HG03457 (cell line): Measurements from ENCODE around the gene NCDN.
"Not testable (repeated sequence)": the region's sequence is repeated elsewhere in the genome, so short reads cannot be mapped to it uniquely, and the experiment has no call there.

Source experiments
- ATAC-seq: cut with Tn5 transposase; IDR thresholded peaks from one replicate; pipeline ENCODE4 v1.9.1; 2021; ENCODE audit warnings: moderate number of reproducible peaks; ENCODE audit not compliant: unreplicated experiment

Gene NCDN

DNA sequence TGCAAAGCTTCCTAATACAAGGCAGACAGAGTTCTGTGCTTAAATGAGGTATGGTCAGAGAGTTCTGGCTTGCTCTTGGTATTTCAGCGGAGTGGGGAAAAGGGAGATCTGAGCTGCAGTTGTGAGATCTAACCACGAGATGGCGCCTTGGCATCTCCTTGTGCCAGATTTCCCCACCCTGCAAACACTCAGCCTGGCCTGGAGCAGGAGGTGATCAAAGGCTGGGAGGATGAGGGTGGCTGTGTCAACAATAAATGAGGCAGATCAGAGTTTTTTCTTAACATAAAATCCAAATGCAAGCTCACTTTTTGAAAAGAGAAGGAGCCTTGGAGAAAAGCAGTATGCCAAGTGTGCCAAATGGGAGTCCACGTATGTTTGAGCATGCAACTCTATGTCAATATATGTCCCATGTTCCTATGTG, 11.4 kb downstream of the NCDN start:
- no peak for ATAC-seq

- no peak for ATAC-seq
These were observed 12.3 kb downstream of the NCDN start for GRCh38 chr1:35569936-35570335.

DNA sequence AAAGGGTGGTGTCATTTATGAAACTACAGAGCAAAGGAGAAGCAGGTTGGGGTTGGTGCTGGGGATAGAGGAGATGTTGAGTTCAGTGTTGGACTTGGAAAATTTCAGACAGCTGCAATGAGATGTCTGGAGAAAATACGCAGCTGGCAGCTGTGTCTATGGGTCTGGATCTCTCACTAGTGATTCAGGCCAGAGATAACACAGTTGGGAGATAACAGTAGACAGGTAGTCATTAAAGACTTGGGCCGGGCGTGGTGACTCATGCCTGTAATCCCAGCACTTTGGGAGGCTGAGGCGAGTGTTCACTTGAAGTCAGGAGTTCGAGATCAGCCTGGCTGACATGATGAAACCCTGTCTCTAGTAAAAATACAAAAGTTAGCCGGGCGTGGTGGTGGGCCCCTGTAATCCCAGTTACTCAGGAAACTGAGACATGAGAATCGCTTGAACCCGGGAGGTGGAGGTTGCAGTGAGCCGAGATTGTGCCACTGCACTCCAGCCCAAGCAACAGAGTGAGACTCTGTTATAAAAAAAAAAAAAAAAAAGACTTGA, 13.1 kb downstream of the NCDN start:
- ATAC-seq, result no peak

DNA sequence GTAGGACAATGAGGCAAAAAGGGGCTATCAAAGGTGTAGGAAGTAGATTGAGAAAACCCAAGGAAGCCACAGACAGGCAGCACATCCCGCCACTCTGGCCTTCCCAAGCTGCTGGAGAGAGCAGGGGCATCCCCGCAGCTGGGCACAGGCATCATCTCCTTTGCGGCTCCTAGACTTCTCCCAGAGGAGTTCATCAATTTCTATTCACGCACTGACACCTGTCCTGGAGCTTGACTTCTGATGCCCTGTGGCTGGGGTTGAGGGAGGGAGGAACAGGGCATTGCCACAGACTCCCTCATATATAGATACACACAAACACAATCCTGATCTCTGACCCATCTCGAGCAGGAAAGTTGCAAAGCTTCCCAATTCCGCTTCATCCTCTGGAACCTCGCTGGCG, 13.7 kb downstream of the NCDN start:
- no peak for ATAC-seq

DNA sequence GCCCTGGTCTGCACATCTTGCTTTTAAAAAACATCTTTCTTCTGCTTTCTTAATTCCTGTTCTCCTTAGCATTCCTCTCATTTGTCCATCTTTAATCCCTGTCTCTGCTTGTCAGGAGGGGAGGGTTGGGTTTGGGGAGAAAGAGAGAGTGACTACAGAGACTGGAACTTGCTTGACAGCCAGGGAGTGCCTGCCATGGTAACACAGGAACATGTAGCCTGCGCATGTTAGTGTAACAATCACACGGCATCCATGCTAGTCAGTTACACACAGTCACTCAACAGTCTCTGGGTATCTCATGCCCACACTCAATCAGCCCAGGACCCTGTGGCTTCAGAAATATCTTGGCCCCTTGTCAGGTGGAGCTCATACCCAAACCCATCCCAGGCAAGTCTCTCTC, 14.7 kb downstream of the NCDN start:
- ATAC-seq, result no peak

- ATAC-seq, result no peak
These were observed 15.9 kb downstream of the NCDN start, which contains the start of gene TFAP2E for GRCh38 chr1:35573198-35574124. TFAP2E (plus strand) TSS chr1:35573314; CDS start chr1:35573578, 264 bp downstream.

GRCh38 chr1:35574125-35574654, 16.6 kb downstream of the NCDN start:
- ATAC-seq, result no peak

DNA sequence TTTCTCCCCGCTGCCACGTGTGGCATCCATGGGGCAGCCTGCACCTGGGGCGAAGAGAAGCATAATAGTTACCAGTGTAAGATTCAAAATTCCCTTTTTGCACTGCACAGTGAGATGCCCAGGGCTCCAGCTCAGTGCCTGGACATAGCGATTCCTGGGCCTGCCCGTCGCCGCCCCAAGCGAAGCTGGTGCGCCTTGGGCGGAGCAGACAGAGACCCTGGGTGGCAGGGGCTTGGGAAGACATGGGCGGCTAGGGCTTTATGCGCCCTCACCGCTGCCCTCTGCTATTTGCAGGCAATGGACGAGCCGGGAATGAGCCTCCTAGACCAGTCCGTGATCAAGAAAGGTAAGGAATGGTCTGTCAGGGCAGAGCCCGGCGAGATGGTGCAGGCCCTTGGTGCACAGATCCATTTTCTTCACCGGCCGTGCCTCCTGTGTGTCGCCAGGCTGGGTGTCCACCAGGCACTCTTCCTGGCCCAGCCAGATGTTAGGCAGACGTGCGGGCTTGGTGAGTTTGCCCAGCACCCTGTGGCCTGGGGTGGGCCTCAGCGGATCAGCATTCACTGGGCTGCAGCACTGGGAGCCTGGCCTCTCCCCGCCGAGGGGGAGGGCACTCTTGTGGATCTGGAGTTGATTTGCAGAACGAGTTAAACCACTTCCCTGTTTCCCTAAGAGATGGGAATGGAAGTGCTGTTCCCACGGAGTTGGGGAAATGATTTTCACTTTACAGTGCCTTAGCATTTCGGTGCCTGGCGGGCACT, 17.2 kb downstream of the NCDN start:
- no peak for ATAC-seq

DNA sequence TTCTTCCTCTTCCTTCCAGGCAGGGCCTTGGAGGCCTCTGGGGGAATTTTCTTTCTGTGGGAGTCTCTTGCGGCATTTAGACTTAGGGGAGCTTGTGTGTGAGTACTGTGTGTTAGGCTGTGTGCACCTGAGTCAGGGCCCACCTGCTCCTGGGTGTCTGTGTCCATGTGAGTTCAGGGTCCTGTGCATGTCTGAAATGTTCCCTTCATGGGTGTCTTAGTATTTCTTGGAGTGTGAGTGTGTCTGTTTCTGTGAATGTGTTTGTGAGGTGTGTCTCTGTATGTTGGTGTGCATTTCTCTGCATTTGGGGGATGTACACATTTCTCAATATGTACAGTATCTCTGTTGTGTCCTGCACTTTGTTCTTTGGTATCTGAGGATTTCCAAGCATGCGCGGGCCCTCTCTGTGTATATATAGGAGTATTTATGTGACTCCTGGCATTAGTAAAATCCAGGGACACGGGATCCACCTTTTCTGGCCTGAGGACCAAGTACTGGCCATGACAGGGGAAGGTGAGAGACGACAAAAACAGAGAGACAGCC, 17.9 kb downstream of the NCDN start:
- ATAC-seq, result no peak

- ATAC-seq, result no peak
These were observed 18.6 kb downstream of the NCDN start for GRCh38 chr1:35576061-35576765.

- not testable (repeated sequence) for ATAC-seq
These were observed 19.1 kb downstream of the NCDN start for GRCh38 chr1:35576766-35577070.

DNA sequence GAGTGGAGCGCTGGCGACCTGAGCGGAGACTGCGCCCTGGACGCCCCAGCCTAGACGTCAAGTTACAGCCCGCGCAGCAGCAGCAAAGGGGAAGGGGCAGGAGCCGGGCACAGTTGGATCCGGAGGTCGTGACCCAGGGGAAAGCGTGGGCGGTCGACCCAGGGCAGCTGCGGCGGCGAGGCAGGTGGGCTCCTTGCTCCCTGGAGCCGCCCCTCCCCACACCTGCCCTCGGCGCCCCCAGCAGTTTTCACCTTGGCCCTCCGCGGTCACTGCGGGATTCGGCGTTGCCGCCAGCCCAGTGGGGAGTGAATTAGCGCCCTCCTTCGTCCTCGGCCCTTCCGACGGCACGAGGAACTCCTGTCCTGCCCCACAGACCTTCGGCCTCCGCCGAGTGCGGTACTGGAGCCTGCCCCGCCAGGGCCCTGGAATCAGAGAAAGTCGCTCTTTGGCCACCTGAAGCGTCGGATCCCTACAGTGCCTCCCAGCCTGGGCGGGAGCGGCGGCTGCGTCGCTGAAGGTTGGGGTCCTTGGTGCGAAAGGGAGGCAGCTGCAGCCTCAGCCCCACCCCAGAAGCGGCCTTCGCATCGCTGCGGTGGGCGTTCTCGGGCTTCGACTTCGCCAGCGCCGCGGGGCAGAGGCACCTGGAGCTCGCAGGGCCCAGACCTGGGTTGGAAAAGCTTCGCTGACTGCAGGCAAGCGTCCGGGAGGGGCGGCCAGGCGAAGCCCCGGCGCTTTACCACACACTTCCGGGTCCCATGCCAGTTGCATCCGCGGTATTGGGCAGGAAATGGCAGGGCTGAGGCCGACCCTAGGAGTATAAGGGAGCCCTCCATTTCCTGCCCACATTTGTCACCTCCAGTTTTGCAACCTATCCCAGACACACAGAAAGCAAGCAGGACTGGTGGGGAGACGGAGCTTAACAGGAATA, 19.7 kb downstream of the NCDN start:
- ATAC-seq, result no peak

GRCh38 chr1:35580949-35581388, 23.4 kb downstream of the NCDN start:
- no peak for ATAC-seq

GRCh38 chr1:35581621-35582020, 24.0 kb downstream of the NCDN start:
- not testable (repeated sequence) for ATAC-seq

DNA sequence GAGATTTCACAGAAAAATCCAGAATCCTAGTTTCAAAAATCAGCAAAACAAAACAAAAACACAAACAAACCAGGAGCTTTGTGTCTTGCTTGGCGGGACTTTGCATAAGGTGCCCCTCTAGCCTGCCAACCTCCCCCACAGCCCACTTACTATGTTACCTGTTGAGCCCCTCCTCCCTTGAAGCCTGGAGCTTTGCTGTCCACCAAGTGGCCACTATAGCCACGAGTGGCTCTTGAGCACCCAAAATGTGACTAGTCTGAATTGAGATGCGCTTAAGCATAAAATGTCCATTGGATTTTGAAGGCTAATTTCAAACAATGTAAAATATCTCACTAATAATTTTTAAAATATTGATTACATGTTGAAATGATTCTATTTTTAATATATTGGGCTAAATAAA, 27.7 kb downstream of the NCDN start:
- ATAC-seq, result no peak

DNA sequence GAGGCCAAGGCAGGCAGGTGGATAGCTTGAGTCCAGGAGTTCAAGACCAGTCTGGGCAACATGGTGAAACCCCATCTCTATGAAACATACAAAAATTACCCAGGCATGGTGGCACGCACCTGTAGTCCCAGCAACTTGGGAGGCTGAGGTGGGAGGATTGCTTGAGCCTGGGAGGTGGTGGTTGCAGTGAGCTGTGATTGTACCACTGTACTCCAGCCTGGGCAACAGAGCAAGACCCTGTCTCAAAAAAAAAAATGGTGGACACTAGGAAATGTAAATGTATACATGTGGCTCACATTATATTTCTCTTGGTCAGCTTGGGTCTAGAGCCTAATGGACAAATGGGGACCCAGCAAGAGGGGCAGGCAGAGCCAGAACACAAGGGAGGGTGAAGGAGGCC, 28.2 kb downstream of the NCDN start:
- not testable (repeated sequence) for ATAC-seq

DNA sequence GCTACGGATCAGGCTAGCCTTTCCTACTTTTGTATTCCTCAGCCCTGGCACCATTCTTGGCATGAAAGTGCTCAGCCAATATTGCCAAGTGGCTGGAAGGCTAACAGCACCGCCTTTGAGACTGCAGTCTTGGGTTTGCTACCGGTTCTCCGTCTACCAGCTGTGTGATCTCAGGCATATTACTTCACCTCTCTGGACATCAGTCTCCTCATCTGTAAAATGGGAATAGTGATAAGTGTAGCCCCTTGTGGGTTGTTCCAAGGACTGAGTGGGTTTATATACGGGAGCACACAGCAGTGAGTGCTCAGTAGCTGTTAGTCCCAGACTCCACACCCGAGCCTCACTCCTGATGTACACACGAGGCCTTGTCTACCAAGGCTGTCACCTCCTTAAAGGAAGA, 29.2 kb downstream of the NCDN start:
- no peak for ATAC-seq

DNA sequence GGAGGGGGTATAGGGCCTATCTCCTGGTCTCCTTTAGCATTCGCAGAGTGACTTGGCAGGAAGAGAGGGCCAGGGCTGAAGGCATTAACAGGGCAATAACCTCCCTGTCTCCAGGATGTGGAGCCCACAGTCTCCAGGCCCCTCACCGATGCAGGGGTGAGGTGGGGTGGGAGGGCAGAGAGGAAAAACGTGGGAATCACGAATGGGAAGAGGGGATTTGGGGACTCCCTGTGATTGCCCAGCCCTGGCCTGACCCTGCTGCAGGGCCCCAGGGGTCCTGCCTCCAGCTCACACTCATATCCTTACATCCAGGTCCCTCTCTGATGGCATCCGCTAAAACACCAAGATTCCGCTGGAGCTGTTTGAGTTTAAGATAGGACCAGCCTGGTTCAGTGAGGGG, 30.1 kb downstream of the NCDN start:
- ATAC-seq, result no peak

GRCh38 chr1:35588197-35588910, 30.8 kb downstream of the NCDN start:
- no peak for ATAC-seq
